A549 (cell line): ENCODE measurements around the gene PTPRK. TPM values are rescaled to one million over a fixed set of nuclear protein-coding genes. Genes with fewer than 3 reads are reported as not detected.

Experiments used
- ATAC-seq, 2 experiments: fragments of 200-7000 bp in 1 of 2; fragments of >200 bp in 1 of 2; cut with Nextera tagmentation in 1 of 2; cut with Tn5 transposase in 1 of 2; 3 replicates each; pipeline versions ENCODE4 v1.8.0 to v1.9.1; 2018 to 2020; ENCODE audit warnings: mild to moderate bottlenecking in 1 of 2, moderate library complexity in 1 of 2
- CTCF ChIA-PET: fragments of 300-600 bp; sonication (Branson Sonifier 250); formaldehyde crosslinking; extraction: SDS; loops from one replicate; lab custom pipeline; 2021; ENCODE audit warnings: antibody characterized with exemption, inconsistent platforms; lab: Yijun Ruan, JAX
- POLR2A ChIA-PET: fragments of 350-600 bp; formaldehyde crosslinking; extraction: SDS; loops from one replicate; lab custom pipeline; 2021; ENCODE audit warnings: antibody characterized with exemption, inconsistent platforms; lab: Yijun Ruan, JAX
- DNase-seq, 2 experiments: peaks; one replicate each; pipeline versions ENCODE4 v3.0.0 to v3.0.0-alpha.2; 2011 to 2016; ENCODE audit warnings: low read depth in 1 of 2, low spot score in 1 of 2
- FAIRE-seq: peaks from 2 replicates; lab custom pipeline; 2011; peaks lifted over from hg19 to GRCh38; lab: Jason Lieb, UNC
- H3K27ac ChIP-seq, 2 experiments: fragments of >200 bp; sonication (Bioruptor Twin); formaldehyde crosslinking; 3 replicates each; pipeline ENCODE4 v1.5.1; 2016 to 2017
- H3K4me1 ChIP-seq: fragments of >200 bp; sonication (Bioruptor Twin); formaldehyde crosslinking; 3 replicates; pipeline ENCODE4 v1.6.1; 2016
- H3K4me2 ChIP-seq: fragments of >200 bp; sonication (Bioruptor Twin); formaldehyde crosslinking; 3 replicates; pipeline ENCODE4 v1.6.1; 2016
- H3K4me3 ChIP-seq: fragments of >200 bp; sonication (Bioruptor Twin); formaldehyde crosslinking; 3 replicates; pipeline ENCODE4 v1.5.1; 2016
- H3K9me3 ChIP-seq: fragments of >200 bp; sonication (Bioruptor Twin); formaldehyde crosslinking; 3 replicates; pipeline ENCODE4 v1.6.1; 2016
- BCL3 ChIP-seq: fragments of >200 bp; sonication (Bioruptor Twin); formaldehyde crosslinking; IDR thresholded peaks from 3 replicates; pipeline ENCODE4 v1.6.1; 2016
- CBX2 ChIP-seq: fragments of 200-600 bp; sonication (generic); IDR thresholded peaks from 2 replicates; pipeline ENCODE4 v1.6.1; 2016; ENCODE audit warnings: low read depth, mild to moderate bottlenecking, borderline replicate concordance
- CBX8 ChIP-seq: fragments of 200-600 bp; sonication (generic); IDR thresholded peaks from 2 replicates; pipeline ENCODE4 v1.6.1; 2016
- CEBPB ChIP-seq, 2 experiments: fragments of >200 bp in 1 of 2; sonication (Bioruptor Twin) in 1 of 2; formaldehyde crosslinking in 1 of 2; IDR thresholded peaks; 2 replicates each; pipeline ENCODE4 v1.6.1; 2012 to 2016
- CHD2 ChIP-seq: fragments of 150-350 bp; IDR thresholded peaks from 2 replicates; pipeline ENCODE4 v1.6.1; 2014; ENCODE audit warnings: low read length; ENCODE audit not compliant: partially characterized antibody
- EHF ChIP-seq: fragments of 250-450 bp; sonication (Bioruptor Pico); IDR thresholded peaks from 2 replicates; pipeline ENCODE4 v1.5.0; 2020; ENCODE audit warnings: mild to moderate bottlenecking
- ESRRA ChIP-seq: fragments of 150-350 bp; IDR thresholded peaks from 2 replicates; pipeline ENCODE4 v1.6.1; 2014; ENCODE audit warnings: mild to moderate bottlenecking, low read length, borderline replicate concordance
- FOSB ChIP-seq: fragments of 250-450 bp; sonication (Bioruptor Pico); IDR thresholded peaks from 2 replicates; pipeline ENCODE4 v1.5.0; 2020; ENCODE audit warnings: mild to moderate bottlenecking, moderate library complexity
- FOSL2 ChIP-seq, 2 experiments: fragments of 450-650 bp in 1 of 2; fragments of >200 bp in 1 of 2; sonication (Bioruptor Twin) in 1 of 2; formaldehyde crosslinking; IDR thresholded peaks; 2 replicates each; pipeline versions ENCODE4 v1.5.0 to v1.6.1; 2016 to 2020; ENCODE audit warnings: mild to moderate bottlenecking in 1 of 2, moderate library complexity in 1 of 2
- GATA3 ChIP-seq: IDR thresholded peaks from 2 replicates; pipeline ENCODE4 v1.6.1; 2012; ENCODE audit warnings: borderline replicate concordance
- HEYL ChIP-seq: fragments of 250-450 bp; sonication (Bioruptor Pico); IDR thresholded peaks from 2 replicates; pipeline ENCODE4 v1.8.0; 2021; ENCODE audit warnings: mild to moderate bottlenecking, moderate library complexity
- HMGXB4 ChIP-seq: fragments of 250-450 bp; sonication (Bioruptor Pico); IDR thresholded peaks from 2 replicates; pipeline ENCODE4 v1.5.0; 2021; ENCODE audit warnings: mild to moderate bottlenecking, moderate library complexity, borderline replicate concordance
- HOXB5 ChIP-seq: fragments of 250-450 bp; sonication (Bioruptor Pico); IDR thresholded peaks from 2 replicates; pipeline ENCODE4 v1.5.0; 2020; ENCODE audit warnings: mild to moderate bottlenecking, moderate library complexity
- MAZ ChIP-seq: fragments of 150-350 bp; IDR thresholded peaks from 2 replicates; pipeline ENCODE4 v1.6.1; 2014; ENCODE audit warnings: antibody characterized with exemption, low read depth, low read length, borderline replicate concordance
- MYC ChIP-seq: IDR thresholded peaks from 2 replicates; pipeline ENCODE4 v1.6.1; 2012; ENCODE audit warnings: mild to moderate bottlenecking, inconsistent platforms, low read length, improper control_type of control experiment, borderline replicate concordance
- NR3C1 ChIP-seq: fragments of >200 bp; sonication (Bioruptor Twin); formaldehyde crosslinking; IDR thresholded peaks from 3 replicates; pipeline ENCODE4 v1.6.1; 2017
- PBX3 ChIP-seq: IDR thresholded peaks from 2 replicates; pipeline ENCODE4 v1.6.1; 2012
- RAD21 ChIP-seq, 2 experiments: fragments of >200 bp in 1 of 2; sonication (Bioruptor Twin) in 1 of 2; formaldehyde crosslinking in 1 of 2; IDR thresholded peaks in 1 of 2; conservative IDR thresholded peaks in 1 of 2; 2 replicates in 1 of 2; 3 replicates in 1 of 2; pipeline ENCODE4 v1.6.1; 2012 to 2018; ENCODE audit warnings: inconsistent platforms in 1 of 2
- RARB ChIP-seq: fragments of 250-450 bp; sonication (Bioruptor Pico); IDR thresholded peaks from 2 replicates; pipeline ENCODE4 v1.8.0; 2021; ENCODE audit warnings: mild to moderate bottlenecking, moderate library complexity
- REST ChIP-seq: fragments of 200-600 bp; sonication (generic); IDR thresholded peaks from 2 replicates; pipeline ENCODE4 v1.6.1; 2016; ENCODE audit warnings: antibody characterized with exemption, mild to moderate bottlenecking, moderate library complexity
- RFX5 ChIP-seq: fragments of 450-650 bp; IDR thresholded peaks from 2 replicates; pipeline ENCODE4 v1.7.1; 2014; ENCODE audit warnings: antibody characterized with exemption, mild to moderate bottlenecking, moderate library complexity
- TFCP2L1 ChIP-seq: fragments of 250-450 bp; sonication (Bioruptor Pico); IDR thresholded peaks from 2 replicates; pipeline ENCODE4 v1.5.0; 2021; ENCODE audit warnings: mild to moderate bottlenecking
- TP53 ChIP-seq: fragments of 250-450 bp; sonication (Bioruptor Pico); IDR thresholded peaks from 2 replicates; pipeline ENCODE4 v1.5.0; 2021; ENCODE audit warnings: mild to moderate bottlenecking, moderate library complexity
- ZFP36 ChIP-seq: fragments of 450-650 bp; IDR thresholded peaks from 2 replicates; pipeline ENCODE4 v1.6.1; 2014; ENCODE audit warnings: borderline replicate concordance; ENCODE audit not compliant: partially characterized antibody
- WGBS: methylation state at CpG from one replicate; pipeline ENCODE4 v1.1.6; 2017; ENCODE audit errors: missing lambda C conversion rate; 5-methylcytosine and 5-hydroxymethylcytosine counted together
- polyA plus RNA-seq, 4 experiments: library from polyadenylated mRNA; depleted of rRNA in 3 of 4; stranded (reverse); fragments of >200 nt; fragmentation: RNase III in 1 of 4; extraction: RNeasy Plus Mini Kit Qiagen cat#74134 plus additional on column Dnase treatment in 1 of 4; gene quantifications; 2 replicates in 3 of 4; 3 replicates in 1 of 4; pipeline ENCODE4 v1.2.3, GENCODE V29; 2011 to 2017

The PTPRK gene
- polyA plus RNA-seq, 2 of the 4 experiments (the other 2 are of a cell fraction): 14.4 to 16.1 TPM

GRCh38 chr6:128206610-128207426 lies 313.6 kb downstream of the PTPRK start:
- H3K9me3 ChIP-seq: no peaks in the 10 kb centered on the region
- TF ChIP-seq CHD2: no peak
- no peak for TF ChIP-seq ESRRA
- TF ChIP-seq CEBPB (IDR thresholded peaks at IDR 0.05): no peak
- TF ChIP-seq TP53 (CRISPR knock-in tag): no peak
- TF ChIP-seq PBX3: no peak
- no peak for TF ChIP-seq FOSB (CRISPR knock-in tag)
- TF ChIP-seq HEYL: no peak
- TF ChIP-seq HMGXB4: no peak
- no peak for TF ChIP-seq REST
- TF ChIP-seq RAD21 (conservative IDR thresholded peaks at IDR 0.05 in 1 of 2, IDR thresholded peaks at IDR 0.05 in 1 of 2): no peak
- no peak for TF ChIP-seq TFCP2L1 (CRISPR knock-in tag)
- TF ChIP-seq GATA3: no peak
- no peak for TF ChIP-seq CBX8
- ChIA-PET POLR2A (no interaction called here), CTCF (no interaction called here)
- no peak overlapping the region for H3K4me3 ChIP-seq
- WGBS: 86% methylated on average over 2 of the region's 2 CpGs
- DNase-seq (no peak), ATAC-seq (no peak), FAIRE-seq (no peak)
- no peak overlapping the region for H3K27ac ChIP-seq
- H3K4me2 ChIP-seq: no peak overlapping the region
- H3K4me1 ChIP-seq: peaks cover 20% of the 10 kb centered on the region

- H3K4me3 ChIP-seq: no peak overlapping the region
- no peak overlapping the region for H3K27ac ChIP-seq
- TF ChIP-seq MAZ (no peak), MYC (no peak), CBX8 (no peak), EHF (no peak), HOXB5 (CRISPR knock-in tag) (no peak), NR3C1 (no peak), ZFP36 (no peak), RFX5 (no peak), RARB (CRISPR knock-in tag) (no peak), FOSL2 (IDR thresholded peaks at IDR 0.05) (no peak), FOSL2 (CRISPR knock-in tag; IDR thresholded peaks at IDR 0.05) (no peak), BCL3 (no peak), CBX2 (no peak)
- TF ChIP-seq, all 56 proteins: peak for 0
- ChIA-PET POLR2A (no interaction called here), CTCF (no interaction called here)
- WGBS: 94% methylated on average over 3 of the region's 3 CpGs
- FAIRE-seq (no peak), DNase-seq (no peak), ATAC-seq (no peak)
- Histone ChIP-seq H3K4me1 (peaks cover 20% of the 10 kb centered on the region), H3K9me3 (no peaks in the 10 kb centered on the region), H3K4me2 (no peak overlapping the region)
Measured at GRCh38 chr6:128204616-128205015, 315.8 kb downstream of the PTPRK start.
